BLaER1 treated with 17β-estradiol and CSF1 and Interleukin-3, amounts not matched to agents 10 nM and 100 nM (cell line): Measurements from ENCODE around the gene BRF1.
"Not testable (repeated sequence)": the region's sequence is repeated elsewhere in the genome, so short reads cannot be mapped to it uniquely, and the experiment has no call there.

Experiments used
- H3K27ac ChIP-seq, 11 experiments: shearing (Covaris generic); formaldehyde crosslinking; 2 replicates each; pipeline ENCODE4 v1.8.1; 2022
- H3K27me3 ChIP-seq, 11 experiments: shearing (Covaris generic); formaldehyde crosslinking; 2 replicates each; pipeline ENCODE4 v1.8.1; 2022
- H3K36me3 ChIP-seq, 11 experiments: shearing (Covaris generic); formaldehyde crosslinking; 2 replicates each; pipeline ENCODE4 v1.8.1; 2022
- H3K4me1 ChIP-seq, 10 experiments: shearing (Covaris generic); formaldehyde crosslinking; 2 replicates each; pipeline ENCODE4 v1.8.1; 2022
- H3K4me2 ChIP-seq, 11 experiments: shearing (Covaris generic); formaldehyde crosslinking; 2 replicates each; pipeline ENCODE4 v1.8.1; 2022
- H3K4me3 ChIP-seq, 10 experiments: shearing (Covaris generic); formaldehyde crosslinking; 2 replicates each; pipeline ENCODE4 v1.8.1; 2022
- H3K9ac ChIP-seq, 11 experiments: shearing (Covaris generic); formaldehyde crosslinking; 2 replicates each; pipeline ENCODE4 v1.8.1; 2022
- H3K9me3 ChIP-seq, 11 experiments: shearing (Covaris generic); formaldehyde crosslinking; replicated peaks in 1 of 11; 2 replicates each; pipeline ENCODE4 v1.8.1; 2022
- H4K20me1 ChIP-seq, 11 experiments: shearing (Covaris generic); formaldehyde crosslinking; 2 replicates each; pipeline ENCODE4 v1.8.1; 2022
- Cebpa-rat ChIP-seq, 11 experiments: shearing (Covaris generic); IDR thresholded peaks; 2 replicates each; pipeline ENCODE4 v1.8.1; 2022

BRF1 gene

GRCh38 chr14:105286759-105287144 is 14.0 kb downstream of the BRF1 start:
- Histone ChIP-seq H3K4me1 (peaks cover 56 to 100% (median 98%) of the 10 kb centered on the region in 10 experiments), H3K9ac (0 out of 22 replicates have a peak overlapping the region, but pooled peaks of 1 of the 11 experiments have one; percentile 49), H3K4me2 (peak overlapping the region in 9 of 11 experiments; percentile 74 to 95 (median 87); a peak in 17 of 22 replicates), H3K27ac (no peak overlapping the region), H3K27me3 (no peaks in the 10 kb centered on the region), H3K9me3 (no peaks in the 10 kb centered on the region), H3K4me3 (no peak overlapping the region), H4K20me1 (peaks cover 66 to 100% (median 91%) of the 10 kb centered on the region in 11 experiments), H3K36me3 (peaks cover 0 to 5% (median 0%) of the 10 kb centered on the region in 11 experiments; a peak in 2 of 22 replicates)
- TF ChIP-seq Cebpa-rat (IDR thresholded peaks at IDR 0.05), result no peak

- Histone ChIP-seq H3K4me2 (peak overlapping the region; percentile 64 to 95 (median 84)), H3K27me3 (no peaks in the 10 kb centered on the region), H3K9me3 (no peaks in the 10 kb centered on the region), H4K20me1 (peaks cover 74 to 100% (median 94%) of the 10 kb centered on the region in 11 experiments), H3K27ac (peak overlapping the region in 3 of 11 experiments; percentile 2 to 66 (median 63); a peak in 2 of 22 replicates), H3K36me3 (peaks cover 5 to 17% (median 12%) of the 10 kb centered on the region in 11 experiments; a peak in 17 of 22 replicates), H3K4me3 (no peak overlapping the region), H3K4me1 (peaks cover 41 to 100% (median 98%) of the 10 kb centered on the region in 10 experiments), H3K9ac (peak overlapping the region in 5 of 11 experiments; percentile 4 to 72 (median 21); a peak in 5 of 22 replicates)
- TF ChIP-seq Cebpa-rat (IDR thresholded peaks at IDR 0.05), result no peak
Measured at GRCh38 chr14:105285174-105285573, 15.6 kb downstream of the BRF1 start.

- H3K4me3 ChIP-seq, result peak overlapping the region in 3 of 10 experiments; percentile 4 to 14 (median 6); a peak in 1 of 20 replicates
- no peaks in the 10 kb centered on the region for H3K9me3 ChIP-seq
- H3K4me1 ChIP-seq, result peaks cover 39 to 100% (median 95%) of the 10 kb centered on the region in 10 experiments
- H4K20me1 ChIP-seq, result peaks cover 85 to 100% (median 94%) of the 10 kb centered on the region in 11 experiments
- H3K27me3 ChIP-seq, result no peaks in the 10 kb centered on the region
- no peak for TF ChIP-seq Cebpa-rat (IDR thresholded peaks at IDR 0.05)
- H3K9ac ChIP-seq, result peak overlapping the region in 8 of 11 experiments; percentile 24 to 72 (median 50); a peak in 13 of 22 replicates
- H3K36me3 ChIP-seq, result peaks cover 6 to 25% (median 15%) of the 10 kb centered on the region in 11 experiments; a peak in 17 of 22 replicates
- peak overlapping the region in 8 of 11 experiments; percentile 39 to 70 (median 58); a peak in 15 of 22 replicates for H3K27ac ChIP-seq
- peak overlapping the region; percentile 64 to 95 (median 84) for H3K4me2 ChIP-seq
Measured at GRCh38 chr14:105283899-105284298, 16.9 kb downstream of the BRF1 start.

DNA sequence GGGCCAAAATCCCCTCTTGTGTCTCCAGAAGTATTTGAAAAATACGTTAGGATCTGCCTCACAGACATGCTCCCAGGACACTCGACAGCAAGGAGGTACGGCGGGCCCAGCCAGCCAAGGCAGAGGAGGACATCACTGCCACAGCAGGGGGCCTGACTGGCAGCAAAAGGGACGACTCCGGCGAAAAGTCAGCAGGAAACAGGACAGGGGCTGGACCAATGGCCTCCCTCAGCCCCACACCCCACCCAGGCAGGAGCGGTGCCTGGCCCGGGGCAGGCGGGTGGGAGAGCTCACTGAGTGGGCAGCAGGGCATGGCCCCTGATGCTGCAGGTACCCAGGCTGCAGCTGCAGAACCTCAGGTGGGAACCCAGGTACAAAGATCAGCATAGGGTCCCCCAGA is 17.8 kb downstream of the BRF1 start:
- Histone ChIP-seq H3K4me1 (peaks cover 39 to 100% (median 90%) of the 10 kb centered on the region in 10 experiments), H3K27ac (peak overlapping the region in 7 of 11 experiments; percentile 20 to 70 (median 60); a peak in 11 of 22 replicates), H3K4me2 (peak overlapping the region; percentile 64 to 95 (median 84); a peak in 21 of 22 replicates), H3K4me3 (no peak overlapping the region), H3K9ac (peak overlapping the region in 8 of 11 experiments; percentile 3 to 72 (median 50); a peak in 12 of 22 replicates), H3K27me3 (no peaks in the 10 kb centered on the region), H4K20me1 (peaks cover 82 to 100% (median 99%) of the 10 kb centered on the region in 11 experiments), H3K36me3 (peaks cover 6 to 25% (median 15%) of the 10 kb centered on the region in 11 experiments; a peak in 17 of 22 replicates), H3K9me3 (no peaks in the 10 kb centered on the region)
- no peak for TF ChIP-seq Cebpa-rat (IDR thresholded peaks at IDR 0.05)

GRCh38 chr14:105282098-105282725 is 18.6 kb downstream of the BRF1 start:
- no peak overlapping the region; a peak in 1 of 20 replicates for H3K4me3 ChIP-seq
- peaks cover 74 to 100% (median 98%) of the 10 kb centered on the region in 11 experiments for H4K20me1 ChIP-seq
- H3K9me3 ChIP-seq, result no peaks in the 10 kb centered on the region
- H3K27me3 ChIP-seq, result no peaks in the 10 kb centered on the region
- H3K36me3 ChIP-seq, result peaks cover 6 to 25% (median 15%) of the 10 kb centered on the region in 11 experiments; a peak in 17 of 22 replicates
- H3K4me2 ChIP-seq, result peak overlapping the region in 10 of 11 experiments; percentile 40 to 95 (median 86); a peak in 20 of 22 replicates
- H3K9ac ChIP-seq, result peak overlapping the region in 9 of 11 experiments; percentile 8 to 72 (median 46); a peak in 15 of 22 replicates
- no peak for TF ChIP-seq Cebpa-rat (IDR thresholded peaks at IDR 0.05)
- H3K4me1 ChIP-seq, result peaks cover 39 to 100% (median 90%) of the 10 kb centered on the region in 10 experiments
- H3K27ac ChIP-seq, result peak overlapping the region in 5 of 11 experiments; percentile 0 to 70 (median 29); a peak in 5 of 22 replicates

- H3K9me3 ChIP-seq, result no peaks in the 10 kb centered on the region
- H3K9ac ChIP-seq, result peak overlapping the region in 7 of 11 experiments; percentile 8 to 72 (median 58); a peak in 9 of 22 replicates
- H3K4me2 ChIP-seq, result peak overlapping the region in 10 of 11 experiments; percentile 40 to 95 (median 86); a peak in 20 of 22 replicates
- no peak overlapping the region for H3K4me3 ChIP-seq
- no peak for TF ChIP-seq Cebpa-rat (IDR thresholded peaks at IDR 0.05)
- H4K20me1 ChIP-seq, result peaks cover 68 to 93% (median 91%) of the 10 kb centered on the region in 11 experiments
- H3K36me3 ChIP-seq, result peaks cover 6 to 25% (median 15%) of the 10 kb centered on the region in 11 experiments; a peak in 17 of 22 replicates
- H3K27me3 ChIP-seq, result no peaks in the 10 kb centered on the region
- H3K27ac ChIP-seq, result peak overlapping the region in 3 of 11 experiments; percentile 0 to 33 (median 2); a peak in 1 of 22 replicates
- H3K4me1 ChIP-seq, result peaks cover 39 to 93% (median 83%) of the 10 kb centered on the region in 10 experiments
Measured at GRCh38 chr14:105281371-105282097, 19.3 kb downstream of the BRF1 start.

DNA sequence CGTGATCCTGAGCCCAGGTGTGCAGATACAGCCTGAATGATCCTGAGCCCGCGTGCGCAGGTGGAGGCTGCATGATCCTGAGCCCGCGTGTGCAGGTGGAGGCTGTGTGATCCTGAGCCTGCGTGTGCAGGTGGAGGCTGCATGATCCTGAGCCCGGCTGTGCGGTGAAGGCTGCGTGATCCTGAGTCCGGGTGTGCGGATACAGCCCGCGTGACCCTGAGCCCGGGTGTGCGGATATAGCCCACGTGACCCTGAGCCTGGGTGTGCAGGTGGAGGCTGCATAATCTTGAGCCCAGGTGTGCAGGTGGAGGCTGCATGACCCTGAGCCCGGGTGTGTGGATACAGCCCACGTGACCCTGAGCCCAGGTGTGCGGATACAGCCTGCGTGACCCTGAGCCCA is 20.3 kb downstream of the BRF1 start:
- no peaks in the 10 kb centered on the region for H3K9me3 ChIP-seq
- no peak overlapping the region for H3K27ac ChIP-seq
- TF ChIP-seq Cebpa-rat (IDR thresholded peaks at IDR 0.05), result no peak
- peaks cover 30 to 86% (median 76%) of the 10 kb centered on the region in 10 experiments for H3K4me1 ChIP-seq
- H3K4me3 ChIP-seq, result no peak overlapping the region
- H3K36me3 ChIP-seq, result peaks cover 6 to 25% (median 15%) of the 10 kb centered on the region in 11 experiments; a peak in 17 of 22 replicates
- peak overlapping the region in 5 of 11 experiments; percentile 27 to 95 (median 91); a peak in 9 of 22 replicates for H3K4me2 ChIP-seq
- H3K27me3 ChIP-seq, result no peaks in the 10 kb centered on the region
- H3K9ac ChIP-seq, result no peak overlapping the region
- peaks cover 61 to 87% (median 85%) of the 10 kb centered on the region in 11 experiments for H4K20me1 ChIP-seq

GRCh38 chr14:105279642-105280361 is 21.0 kb downstream of the BRF1 start:
- Histone ChIP-seq H3K27ac (no peak overlapping the region), H3K4me1 (peaks cover 22 to 86% (median 76%) of the 10 kb centered on the region in 10 experiments)

DNA sequence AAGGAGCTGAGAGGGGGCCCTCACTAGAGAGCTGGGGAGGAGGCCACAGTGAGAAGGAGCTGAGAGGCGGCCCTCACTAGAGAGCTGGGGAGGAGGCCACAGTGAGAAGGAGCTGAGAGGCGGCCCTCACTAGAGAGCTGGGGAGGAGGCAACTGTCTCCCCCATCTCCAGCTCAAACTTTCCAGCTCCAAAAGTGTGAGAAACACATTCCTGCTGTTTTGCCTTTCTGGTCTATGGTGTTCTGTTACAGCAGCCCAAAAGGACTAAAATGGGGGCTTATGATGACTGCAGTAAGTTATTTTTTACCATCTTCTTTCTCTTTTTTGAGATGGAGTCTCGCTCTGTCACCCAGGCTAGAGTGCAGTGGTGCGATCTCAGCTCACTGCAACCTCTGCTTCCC is 23.4 kb downstream of the BRF1 start:
- H3K27me3 ChIP-seq, H3K4me3 ChIP-seq, H3K9me3 ChIP-seq: not testable (repeated sequence)
- H4K20me1 ChIP-seq, result peaks cover 65 to 87% (median 85%) of the 10 kb centered on the region in 11 experiments
- peaks cover 6 to 23% (median 15%) of the 10 kb centered on the region in 11 experiments; a peak in 17 of 22 replicates for H3K36me3 ChIP-seq
- H3K4me1 ChIP-seq, result peaks cover 3 to 86% (median 75%) of the 10 kb centered on the region in 10 experiments; a peak in 18 of 20 replicates
- peak overlapping the region in 8 of 11 experiments; percentile 38 to 65 (median 50); a peak in 17 of 22 replicates for H3K4me2 ChIP-seq
- H3K27ac ChIP-seq, result peak overlapping the region in 1 of 11 experiments; percentile 18; a peak in 1 of 22 replicates
- H3K9ac ChIP-seq, result peak overlapping the region in 4 of 11 experiments; percentile 30 to 51 (median 44); a peak in 4 of 22 replicates

More at GRCh38 chr14:105279642-105280361, 21.0 kb downstream of the BRF1 start:
- TF ChIP-seq Cebpa-rat (IDR thresholded peaks at IDR 0.05), result no peak
- Histone ChIP-seq H4K20me1 (peaks cover 65 to 87% (median 85%) of the 10 kb centered on the region in 11 experiments), H3K4me3 (no peak overlapping the region), H3K27me3 (no peaks in the 10 kb centered on the region), H3K9ac (no peak overlapping the region), H3K9me3 (no peaks in the 10 kb centered on the region), H3K4me2 (peak overlapping the region in 7 of 11 experiments; percentile 17 to 95 (median 30); a peak in 12 of 22 replicates), H3K36me3 (peaks cover 6 to 25% (median 15%) of the 10 kb centered on the region in 11 experiments; a peak in 17 of 22 replicates)
